HEK293T (cell line): ENCODE data around the gene APOBEC2.

Experiments
- ARNT ChIP-seq: fragments of 450-650 bp; IDR thresholded peaks from 2 replicates; pipeline ENCODE4 v1.6.1; 2017; ENCODE audit warnings: mild to moderate bottlenecking
- BHLHE40 ChIP-seq: fragments of 450-650 bp; IDR thresholded peaks from 2 replicates; pipeline ENCODE4 v1.6.1; 2016; ENCODE audit warnings: mild to moderate bottlenecking, moderate library complexity, borderline replicate concordance
- ELF4 ChIP-seq: fragments of 450-650 bp; IDR thresholded peaks from 2 replicates; pipeline ENCODE4 v1.6.1; 2017; ENCODE audit warnings: antibody characterized with exemption
- FOXK2 ChIP-seq: fragments of 450-650 bp; IDR thresholded peaks from 2 replicates; pipeline ENCODE4 v1.6.1; 2016; ENCODE audit warnings: mild to moderate bottlenecking
- FOXM1 ChIP-seq: fragments of 450-650 bp; IDR thresholded peaks from 2 replicates; pipeline ENCODE4 v1.6.1; 2017; ENCODE audit warnings: mild to moderate bottlenecking, borderline replicate concordance
- HDGF ChIP-seq: fragments of 450-650 bp; IDR thresholded peaks from 2 replicates; pipeline ENCODE4 v1.6.1; 2017; ENCODE audit warnings: antibody characterized with exemption, borderline replicate concordance
- L3MBTL2 ChIP-seq: fragments of 450-650 bp; conservative IDR thresholded peaks from 2 replicates; pipeline ENCODE4 v1.6.1; 2016; ENCODE audit warnings: mild to moderate bottlenecking
- SP1 ChIP-seq: fragments of 450-650 bp; IDR thresholded peaks from 2 replicates; pipeline ENCODE4 v1.6.1; 2017
- SUZ12 ChIP-seq: fragments of 450-650 bp; IDR thresholded peaks from 2 replicates; pipeline ENCODE4 v1.6.1; 2016; ENCODE audit warnings: mild to moderate bottlenecking
- TARDBP ChIP-seq: fragments of 450-650 bp; IDR thresholded peaks from 2 replicates; pipeline ENCODE4 v1.6.1; 2016

GRCh38 chr6:41079080-41079479 lies 26.1 kb downstream of the APOBEC2 start:
- TF ChIP-seq ARNT (no peak), FOXK2 (no peak), HDGF (no peak), SUZ12 (no peak), ELF4 (no peak), SP1 (no peak), L3MBTL2 (no peak), BHLHE40 (no peak), FOXM1 (no peak), TARDBP (no peak)
